NCI-H2107 (cell line): Measurements from ENCODE around the gene CDY1.
"Not testable (repeated sequence)": the region's sequence is repeated elsewhere in the genome, so short reads cannot be mapped to it uniquely, and the experiment has no call there.

ENCODE experiments used
- DNase-seq: peaks from one replicate; lab custom pipeline; 2025; lab: John Stamatoyannopoulos, UW

Gene CDY1

GRCh38 chrY:25621817-25622216 is at the start of gene CDY1:
Gene CDY1 (plus strand): TSS chrY:25622117. CDS start chrY:25622443, 326 bp downstream.
- not testable (repeated sequence) for DNase-seq

DNA sequence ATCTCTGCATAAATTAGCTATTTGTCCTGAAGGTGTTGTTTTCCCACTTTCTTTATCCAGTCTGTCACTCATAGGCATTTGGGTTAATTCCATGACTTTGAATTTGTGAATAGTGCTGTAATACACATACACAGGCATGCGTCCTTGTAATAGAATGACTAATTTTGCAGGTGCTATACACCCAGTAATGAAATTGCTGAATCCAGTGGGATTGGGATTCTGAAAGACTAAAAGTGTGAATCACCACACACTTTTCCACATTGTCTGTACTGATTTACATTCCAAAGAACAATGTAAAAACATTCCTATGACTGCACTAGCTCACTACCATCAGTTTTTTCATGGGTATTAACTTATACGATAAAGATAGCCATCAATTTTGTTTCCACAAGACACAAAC is 28.6 kb upstream of the CDY1 start:
- DNase-seq, result not testable (repeated sequence)

- DNase-seq, result not testable (repeated sequence)
These were observed 1.7 kb upstream of the CDY1 start for GRCh38 chrY:25620209-25620608.

DNA sequence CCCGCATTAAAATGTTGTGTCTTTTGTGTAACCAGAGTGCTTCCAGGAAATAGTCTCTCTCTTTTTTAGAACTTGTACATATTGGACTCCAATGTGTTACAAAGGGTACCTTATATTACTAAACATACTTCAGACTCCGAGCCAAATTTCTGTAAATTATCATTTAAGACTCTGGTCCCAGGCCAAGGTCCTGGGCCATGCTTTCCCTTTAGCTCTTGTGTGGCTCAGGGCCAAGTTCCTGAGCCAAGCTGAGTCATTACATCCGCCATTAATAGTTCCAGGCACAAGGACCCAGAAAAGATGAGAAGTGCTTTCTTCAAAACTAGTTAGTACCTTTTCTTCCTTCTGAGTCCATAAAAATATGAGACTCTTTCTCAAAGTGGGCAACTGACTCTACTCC is 4.6 kb downstream of the CDY1 start:
- DNase-seq, result not testable (repeated sequence)

GRCh38 chrY:25630383-25631112 is 8.6 kb downstream of the CDY1 start:
- DNase-seq, result not testable (repeated sequence)

DNA sequence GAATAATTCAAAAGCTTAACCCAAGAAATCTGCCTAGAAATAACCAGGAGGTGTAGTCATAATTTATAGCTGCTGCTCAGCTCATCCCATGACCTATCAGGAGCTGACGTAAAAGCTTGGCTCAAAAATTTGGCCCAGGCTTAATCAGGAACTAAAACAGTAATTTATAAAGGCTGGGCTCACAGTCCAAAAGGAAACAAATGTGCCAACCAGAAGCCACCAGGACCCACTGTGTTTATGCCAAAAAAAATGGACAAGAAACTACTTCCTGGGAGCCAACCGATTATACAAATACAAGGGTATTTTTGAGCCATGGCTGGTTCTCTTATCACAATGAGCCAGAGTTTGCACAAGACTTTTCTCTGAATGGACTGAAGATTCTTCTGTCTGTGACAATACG is 17.9 kb downstream of the CDY1 start:
- DNase-seq, result not testable (repeated sequence)

- DNase-seq, result not testable (repeated sequence)
These were observed 21.4 kb downstream of the CDY1 start for GRCh38 chrY:25643024-25643915.
